ENCODE measurements around the gene IRF4. TPM values are rescaled to one million over a fixed set of nuclear protein-coding genes. Genes with fewer than 3 reads are reported as not detected.

The IRF4 gene
- total and polyA plus RNA-seq, 2 donors (not counting 3 experiments of a cell fraction or from before 2014, with no cell fraction given): not detected

GRCh38 chr6:400815-401214 is 9.3 kb downstream of the IRF4 start:
- no peak overlapping the region for H2AFZ ChIP-seq (ENCODE audit: low read depth, low read length)
- dilution Hi-C loops (cut with MboI; ENCODE audit: extremely low pct_ligation_motif_present, low sequenced_read_pairs) (no loop called here), intact Hi-C loops (cut with micrococcal nuclease) (no loop called here)
- BruUV-seq (replicated peaks): no TSS peak
- no peak overlapping the region for H3K27ac ChIP-seq (ENCODE audit: insufficient read depth, low read depth, low read length)
- H3K27me3 ChIP-seq (ENCODE audit: control insufficient read depth in 2 of 2, insufficient read depth in 2 of 2, low read length in 2 of 2): no peaks in the 10 kb centered on the region
- H3K4me1 ChIP-seq (ENCODE audit: control insufficient read depth, extremely low read depth, insufficient read depth, low read length): no peaks in the 10 kb centered on the region
- POLR2A ChIA-PET: no interaction called here
- H3K9me3 ChIP-seq (replicated peaks; ENCODE audit: control insufficient read depth, insufficient read depth, low read length): no peaks in the 10 kb centered on the region
- H3K36me3 ChIP-seq (ENCODE audit: control insufficient read depth in 2 of 2, extremely low read depth in 1 of 2, insufficient read depth in 2 of 2, low read length in 2 of 2): no peaks in the 10 kb centered on the region
- H3K9ac ChIP-seq (replicated peaks; ENCODE audit: extremely low read depth, insufficient read depth, low read length): no peak overlapping the region
- TF ChIP-seq FOS (IDR thresholded peaks at IDR 0.05; ENCODE audit: borderline replicate concordance, insufficient read depth, low read length): no peak
- no peak for TF ChIP-seq JUN (IDR thresholded peaks at IDR 0.05; ENCODE audit: borderline replicate concordance, insufficient read depth, insufficient read length, low read depth)
- TF ChIP-seq, protein P1, sequence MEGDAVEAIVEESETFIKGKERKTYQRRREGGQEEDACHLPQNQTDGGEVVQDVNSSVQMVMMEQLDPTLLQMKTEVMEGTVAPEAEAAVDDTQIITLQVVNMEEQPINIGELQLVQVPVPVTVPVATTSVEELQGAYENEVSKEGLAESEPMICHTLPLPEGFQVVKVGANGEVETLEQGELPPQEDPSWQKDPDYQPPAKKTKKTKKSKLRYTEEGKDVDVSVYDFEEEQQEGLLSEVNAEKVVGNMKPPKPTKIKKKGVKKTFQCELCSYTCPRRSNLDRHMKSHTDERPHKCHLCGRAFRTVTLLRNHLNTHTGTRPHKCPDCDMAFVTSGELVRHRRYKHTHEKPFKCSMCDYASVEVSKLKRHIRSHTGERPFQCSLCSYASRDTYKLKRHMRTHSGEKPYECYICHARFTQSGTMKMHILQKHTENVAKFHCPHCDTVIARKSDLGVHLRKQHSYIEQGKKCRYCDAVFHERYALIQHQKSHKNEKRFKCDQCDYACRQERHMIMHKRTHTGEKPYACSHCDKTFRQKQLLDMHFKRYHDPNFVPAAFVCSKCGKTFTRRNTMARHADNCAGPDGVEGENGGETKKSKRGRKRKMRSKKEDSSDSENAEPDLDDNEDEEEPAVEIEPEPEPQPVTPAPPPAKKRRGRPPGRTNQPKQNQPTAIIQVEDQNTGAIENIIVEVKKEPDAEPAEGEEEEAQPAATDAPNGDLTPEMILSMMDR (IDR thresholded peaks at IDR 0.05; ENCODE audit: extremely low read depth in 1 of 2, insufficient read depth in 1 of 2, low read depth in 1 of 2, low read length in 2 of 2): no peak
- TF ChIP-seq POLR2AphosphoS5 (IDR thresholded peaks at IDR 0.05; ENCODE audit: insufficient read depth, low read depth, low read length): no peak
- no peak overlapping the region for H3K4me3 ChIP-seq (replicated peaks in 1 of 3; ENCODE audit: insufficient read depth in 1 of 3, low read depth in 1 of 3, low read length in 3 of 3)
- DNase-seq (ENCODE audit: low read depth, low spot score): no peak
- no peaks in the 10 kb centered on the region for H3K79me2 ChIP-seq (ENCODE audit: control insufficient read depth, insufficient read depth, low read length)
- no peak for FAIRE-seq
- no peak overlapping the region for H3K4me2 ChIP-seq (ENCODE audit: insufficient read depth, low read length)
- no peaks in the 10 kb centered on the region for H4K20me1 ChIP-seq (replicated peaks; ENCODE audit: control insufficient read depth, extremely low read depth, insufficient read depth, low read length)
- CTCF ChIA-PET: no interaction called here
- H3K9me1 ChIP-seq (replicated peaks; ENCODE audit: control insufficient read depth, extremely low read depth, insufficient read depth, low read length): no peaks in the 10 kb centered on the region

DNA sequence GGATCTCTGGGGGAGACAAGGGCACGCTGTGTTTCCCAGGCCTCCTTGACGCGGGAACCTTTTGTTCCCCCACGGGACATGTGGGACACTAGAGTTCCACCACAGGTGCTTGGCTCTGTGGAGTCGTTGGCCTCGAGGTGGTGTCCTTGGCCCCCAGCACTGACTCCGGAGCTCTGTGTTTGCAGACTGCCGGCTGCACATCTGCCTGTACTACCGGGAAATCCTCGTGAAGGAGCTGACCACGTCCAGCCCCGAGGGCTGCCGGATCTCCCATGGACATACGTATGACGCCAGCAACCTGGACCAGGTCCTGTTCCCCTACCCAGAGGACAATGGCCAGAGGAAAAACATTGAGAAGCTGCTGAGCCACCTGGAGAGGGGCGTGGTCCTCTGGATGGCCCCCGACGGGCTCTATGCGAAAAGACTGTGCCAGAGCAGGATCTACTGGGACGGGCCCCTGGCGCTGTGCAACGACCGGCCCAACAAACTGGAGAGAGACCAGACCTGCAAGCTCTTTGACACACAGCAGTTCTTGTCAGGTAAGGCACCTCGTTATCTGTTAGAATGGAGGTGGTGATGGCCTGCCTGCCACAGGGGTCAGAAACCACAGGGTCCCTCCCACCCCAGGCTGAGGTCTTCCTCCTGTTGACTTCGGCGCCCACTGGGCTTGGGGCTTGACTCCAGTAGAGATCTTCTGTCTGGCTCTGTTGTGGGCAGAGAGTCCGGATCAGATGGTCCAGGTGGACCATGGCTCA is 9.9 kb downstream of the IRF4 start:
- H4K20me1 ChIP-seq (replicated peaks; ENCODE audit: control insufficient read depth, extremely low read depth, insufficient read depth, low read length): no peaks in the 10 kb centered on the region
- H3K9me3 ChIP-seq (replicated peaks; ENCODE audit: control insufficient read depth, insufficient read depth, low read length): no peaks in the 10 kb centered on the region
- no peaks in the 10 kb centered on the region for H3K4me1 ChIP-seq (ENCODE audit: control insufficient read depth, extremely low read depth, insufficient read depth, low read length)
- H3K9ac ChIP-seq (replicated peaks; ENCODE audit: extremely low read depth, insufficient read depth, low read length): no peak overlapping the region
- H3K4me3 ChIP-seq (replicated peaks in 1 of 3; ENCODE audit: insufficient read depth in 1 of 3, low read depth in 1 of 3, low read length in 3 of 3): no peak overlapping the region
- H3K79me2 ChIP-seq (ENCODE audit: control insufficient read depth, insufficient read depth, low read length): no peaks in the 10 kb centered on the region
- no peak overlapping the region for H3K27ac ChIP-seq (ENCODE audit: insufficient read depth, low read depth, low read length)
- intact Hi-C loops (cut with micrococcal nuclease): no loop called here
- CTCF ChIA-PET: no interaction called here
- H3K36me3 ChIP-seq (ENCODE audit: control insufficient read depth in 2 of 2, extremely low read depth in 1 of 2, insufficient read depth in 2 of 2, low read length in 2 of 2): no peaks in the 10 kb centered on the region
- TF ChIP-seq, protein P1 (IDR thresholded peaks at IDR 0.05; ENCODE audit: extremely low read depth in 1 of 2, insufficient read depth in 1 of 2, low read depth in 1 of 2, low read length in 2 of 2): no peak
- TF ChIP-seq MYC (IDR thresholded peaks at IDR 0.05; ENCODE audit: low read depth, low read length): no peak
- no peak for TF ChIP-seq FOS (IDR thresholded peaks at IDR 0.05; ENCODE audit: borderline replicate concordance, insufficient read depth, low read length)
- TF ChIP-seq MAX (IDR thresholded peaks at IDR 0.05; ENCODE audit: insufficient read depth, insufficient read length): no peak
- BruUV-seq (replicated peaks): no TSS peak
- H3K27me3 ChIP-seq (ENCODE audit: control insufficient read depth in 2 of 2, insufficient read depth in 2 of 2, low read length in 2 of 2): no peaks in the 10 kb centered on the region
- H3K9me1 ChIP-seq (replicated peaks; ENCODE audit: control insufficient read depth, extremely low read depth, insufficient read depth, low read length): no peaks in the 10 kb centered on the region
- FAIRE-seq: no peak
- H2AFZ ChIP-seq (ENCODE audit: low read depth, low read length): no peak overlapping the region
- POLR2A ChIA-PET: no interaction called here
- dilution Hi-C loops (cut with MboI; ENCODE audit: extremely low pct_ligation_motif_present, low sequenced_read_pairs): no loop called here
- no peak overlapping the region for H3K4me2 ChIP-seq (ENCODE audit: insufficient read depth, low read length)
- DNase-seq (ENCODE audit: low read depth, low spot score): no peak
